IMR-90 (cell line): Measurements from ENCODE around the gene PCDHGA5. TPM values are rescaled to one million over a fixed set of nuclear protein-coding genes. Genes with fewer than 3 reads are reported as not detected.

Experiments
- ATAC-seq: fragments of 200-7000 bp; cut with Tn5 transposase; 2 replicates; pipeline ENCODE4 v1.9.1; 2020; ENCODE audit warnings: low read depth, mild to moderate bottlenecking, moderate library complexity
- BruUV-seq: library from RNA; stranded (reverse); fragments of 400-500 nt; replicated peaks from 2 replicates; lab custom pipeline; 2021; lab: Mats Ljungman, UMichigan
- CTCF ChIA-PET: fragments of 300-600 bp; formaldehyde crosslinking; extraction: SDS; loops from one replicate; lab custom pipeline; 2021; ENCODE audit warnings: antibody characterized with exemption; lab: Yijun Ruan, JAX
- POLR2A ChIA-PET: fragments of 300-600 bp; sonication (Branson Sonifier 250); formaldehyde crosslinking; loops from one replicate; lab custom pipeline; 2022; ENCODE audit warnings: antibody characterized with exemption; ENCODE audit not compliant: unreplicated experiment; lab: Charles Lee
- DNase-seq: peaks from one replicate; pipeline ENCODE4 v3.0.0; 2013
- H2AFZ ChIP-seq: replicated peaks from 2 replicates; pipeline ENCODE3; 2013; ENCODE audit warnings: low read length, mild to moderate bottlenecking; ENCODE audit not compliant: poor library complexity
- H2AK5ac ChIP-seq: 2 replicates; pipeline ENCODE4 v1.6.1; 2013; ENCODE audit warnings: low read depth, low read length, inconsistent platforms
- H2AK9ac ChIP-seq: replicated peaks from 2 replicates; pipeline ENCODE3; 2013; ENCODE audit warnings: mild to moderate bottlenecking, low read depth, low read length, moderate library complexity; ENCODE audit not compliant: poor library complexity
- H2BK120ac ChIP-seq: 2 replicates; pipeline ENCODE4 v1.6.1; 2013; ENCODE audit warnings: low read depth, low read length, inconsistent platforms
- H2BK15ac ChIP-seq: 3 replicates; pipeline ENCODE4 v1.6.1; 2013; ENCODE audit warnings: low read depth, low read length, inconsistent platforms
- H2BK20ac ChIP-seq: 2 replicates; pipeline ENCODE4 v1.6.1; 2013; ENCODE audit warnings: low read depth, mild to moderate bottlenecking, inconsistent platforms, low read length, moderate library complexity
- H2BK5ac ChIP-seq: 2 replicates; pipeline ENCODE4 v1.6.1; 2013; ENCODE audit warnings: mild to moderate bottlenecking, low read depth, low read length, inconsistent platforms; ENCODE audit not compliant: poor library complexity, severe bottlenecking
- H3K14ac ChIP-seq: replicated peaks from 2 replicates; pipeline ENCODE4 v1.6.1; 2013; ENCODE audit warnings: low read depth, low read length, inconsistent platforms
- H3K18ac ChIP-seq: 2 replicates; pipeline ENCODE4 v1.6.1; 2013; ENCODE audit warnings: low read depth, low read length, control low read depth
- H3K23ac ChIP-seq: 2 replicates; pipeline ENCODE4 v1.6.1; 2013; ENCODE audit warnings: low read depth, low read length, inconsistent platforms
- H3K27ac ChIP-seq: 2 replicates; pipeline ENCODE4 v1.5.1; 2013; ENCODE audit warnings: mild to moderate bottlenecking, control low read depth, low read length; ENCODE audit not compliant: insufficient read depth
- H3K27me3 ChIP-seq: 2 replicates; pipeline ENCODE4 v1.6.1; 2013; ENCODE audit warnings: low read length; ENCODE audit not compliant: control insufficient read depth, insufficient read depth
- H3K36me3 ChIP-seq: 2 replicates; pipeline ENCODE4 v1.6.1; 2013; ENCODE audit warnings: low read length, mixed read lengths; ENCODE audit not compliant: control insufficient read depth, insufficient read depth
- H3K4ac ChIP-seq: 2 replicates; pipeline ENCODE4 v1.6.1; 2013; ENCODE audit warnings: low read depth, low read length, inconsistent platforms
- H3K4me1 ChIP-seq: 2 replicates; pipeline ENCODE4 v1.6.1; 2013; ENCODE audit warnings: low read length, mixed read lengths; ENCODE audit not compliant: control insufficient read depth, insufficient read depth
- H3K4me2 ChIP-seq: 2 replicates; pipeline ENCODE4 v1.6.1; 2013; ENCODE audit warnings: low read depth, mild to moderate bottlenecking, control low read depth, low read length, moderate library complexity
- H3K4me3 ChIP-seq: 2 replicates; pipeline ENCODE4 v1.5.1; 2013; ENCODE audit warnings: low read depth, mild to moderate bottlenecking, control low read depth, low read length, moderate library complexity; ENCODE audit not compliant: insufficient read depth
- H3K56ac ChIP-seq: 2 replicates; pipeline ENCODE4 v1.6.1; 2013; ENCODE audit warnings: low read length, inconsistent platforms; ENCODE audit not compliant: insufficient read depth; ENCODE audit errors: extremely low read depth
- H3K79me1 ChIP-seq, 2 experiments: 2 replicates each; pipeline ENCODE4 v1.6.1; 2013; ENCODE audit warnings: low read length in 2 of 2, inconsistent platforms in 1 of 2, low read depth in 1 of 2
- H3K9ac ChIP-seq: 2 replicates; pipeline ENCODE4 v1.6.1; 2013; ENCODE audit warnings: low read depth, low read length, control low read depth
- H3K9me1 ChIP-seq: 2 replicates; pipeline ENCODE4 v1.6.1; 2013; ENCODE audit warnings: low read length, inconsistent platforms; ENCODE audit not compliant: insufficient read depth
- H3K9me3 ChIP-seq: 2 replicates; pipeline ENCODE4 v1.6.1; 2013; ENCODE audit warnings: low read length; ENCODE audit not compliant: control insufficient read depth, insufficient read depth
- H4K20me1 ChIP-seq: 2 replicates; pipeline ENCODE4 v1.6.1; 2013; ENCODE audit warnings: low read length, inconsistent platforms; ENCODE audit not compliant: insufficient read depth
- H4K5ac ChIP-seq: 2 replicates; pipeline ENCODE4 v1.6.1; 2013; ENCODE audit warnings: mild to moderate bottlenecking, low read depth, low read length, control low read depth
- H4K8ac ChIP-seq, 2 experiments: 2 replicates each; pipeline ENCODE4 v1.6.1; 2013; ENCODE audit warnings: low read depth in 2 of 2, low read length in 2 of 2, control low read depth in 1 of 2, inconsistent platforms in 1 of 2
- H4K91ac ChIP-seq: 2 replicates; pipeline ENCODE4 v1.6.1; 2013; ENCODE audit warnings: low read depth, low read length, inconsistent platforms; ENCODE audit not compliant: insufficient read depth
- BHLHE40 ChIP-seq: fragments of 150-350 bp; IDR thresholded peaks from 2 replicates; pipeline ENCODE4 v1.6.1; 2016; ENCODE audit warnings: mild to moderate bottlenecking, low read depth, low read length
- CEBPB ChIP-seq: IDR thresholded peaks from 2 replicates; pipeline ENCODE4 v1.6.1; 2012; ENCODE audit warnings: low read depth, low read length, improper control_type of control experiment
- CHD1 ChIP-seq: IDR thresholded peaks from 2 replicates; pipeline ENCODE4 v1.6.1; 2012; ENCODE audit warnings: low read depth, low read length, improper control_type of control experiment
- FOS ChIP-seq: fragments of 150-350 bp; IDR thresholded peaks from 2 replicates; pipeline ENCODE4 v1.6.1; 2016; ENCODE audit warnings: low read depth, low read length
- MAFK ChIP-seq: IDR thresholded peaks from 2 replicates; pipeline ENCODE4 v1.6.1; 2012; ENCODE audit warnings: low read depth, low read length, improper control_type of control experiment
- MAZ ChIP-seq: IDR thresholded peaks from 2 replicates; pipeline ENCODE4 v1.6.1; 2012; ENCODE audit warnings: low read depth, mild to moderate bottlenecking, low read length, improper control_type of control experiment, moderate library complexity, borderline replicate concordance
- MXI1 ChIP-seq: IDR thresholded peaks from 2 replicates; pipeline ENCODE4 v1.6.1; 2012; ENCODE audit warnings: low read depth, mild to moderate bottlenecking, low read length, moderate library complexity, borderline replicate concordance
- NFE2L2 ChIP-seq: fragments of 150-350 bp; IDR thresholded peaks from 2 replicates; pipeline ENCODE4 v1.6.1; 2016; ENCODE audit warnings: low read depth, mild to moderate bottlenecking, low read length
- POLR2A ChIP-seq: IDR thresholded peaks from 2 replicates; pipeline ENCODE4 v1.6.1; 2012; ENCODE audit warnings: mild to moderate bottlenecking, low read depth, low read length
- RAD21 ChIP-seq: IDR thresholded peaks from 2 replicates; pipeline ENCODE4 v1.6.1; 2012; ENCODE audit warnings: low read length, improper control_type of control experiment
- RCOR1 ChIP-seq: IDR thresholded peaks from 2 replicates; pipeline ENCODE4 v1.6.1; 2012; ENCODE audit warnings: mild to moderate bottlenecking, low read length, improper control_type of control experiment; ENCODE audit not compliant: insufficient replicate concordance
- RFX5 ChIP-seq: IDR thresholded peaks from 2 replicates; pipeline ENCODE4 v1.8.0; 2012; ENCODE audit warnings: low read depth, mild to moderate bottlenecking, low read length, moderate library complexity
- SMC3 ChIP-seq: fragments of 150-350 bp; IDR thresholded peaks from 2 replicates; pipeline ENCODE4 v1.6.1; 2016; ENCODE audit warnings: low read depth, mild to moderate bottlenecking, antibody characterized with exemption, low read length, moderate library complexity
- WGBS, 2 experiments: methylation state at CpG; one replicate each; pipeline versions ENCODE4 v1.1.5 to v1.1.7; 2013; ENCODE audit warnings: missing lambda C conversion rate in 2 of 2; ENCODE audit not compliant: insufficient read length in 1 of 2; ENCODE audit errors: extremely low coverage in 2 of 2; 5-methylcytosine and 5-hydroxymethylcytosine counted together
- dilution Hi-C: fragments of 300-500 bp; cut with HindIII; formaldehyde crosslinking; loops from one replicate; pipeline ENCODE4 v1.14.3; 2018; ENCODE audit warnings: low sequenced_read_pairs; ENCODE audit not compliant: unreplicated experiment
- in situ Hi-C: fragments of 300-500 bp; cut with MboI; formaldehyde crosslinking; loops from 3 replicates; pipeline ENCODE4 v1.14.3; 2019; ENCODE audit warnings: low sequenced_read_pairs, inconsistent platforms, mixed read lengths
- intact Hi-C: fragments of 100-400 bp; cut with micrococcal nuclease; formaldehyde crosslinking; loops from 2 replicates; pipeline ENCODE4 v1.10.0; 2022
- polyA plus RNA-seq, 3 experiments: library from polyadenylated mRNA; depleted of rRNA; stranded (reverse); fragments of >200 nt; gene quantifications; 2 replicates each; pipeline ENCODE4 v1.2.3, GENCODE V29; 2012; ENCODE audit warnings: low replicate concordance in 1 of 3
- total RNA-seq: library from RNA; depleted of rRNA; stranded (reverse); fragments of >200 nt; gene quantifications from 2 replicates; pipeline ENCODE4 v1.2.3, GENCODE V29; 2012
- TF ChIP-seq, protein P1 (sequence below): fragments of 150-350 bp; IDR thresholded peaks from 2 replicates; pipeline ENCODE4 v1.6.1; 2017; ENCODE audit warnings: mild to moderate bottlenecking, antibody characterized with exemption, low read length, low read depth
- TF ChIP-seq, protein P2 (sequence below): conservative IDR thresholded peaks from 2 replicates; pipeline ENCODE4 v1.5.1; 2012; ENCODE audit warnings: mild to moderate bottlenecking, low read depth, low read length, improper control_type of control experiment
- TF ChIP-seq, protein P3 (sequence below): fragments of 150-350 bp; IDR thresholded peaks from 2 replicates; pipeline ENCODE4 v1.6.1; 2016; ENCODE audit warnings: low read depth, mild to moderate bottlenecking, low read length, moderate library complexity, borderline replicate concordance

Gene PCDHGA5
- total and polyA plus RNA-seq, 2 of the 4 experiments (the other 2 are of a cell fraction): 1.3 to 2.0 TPM

DNA sequence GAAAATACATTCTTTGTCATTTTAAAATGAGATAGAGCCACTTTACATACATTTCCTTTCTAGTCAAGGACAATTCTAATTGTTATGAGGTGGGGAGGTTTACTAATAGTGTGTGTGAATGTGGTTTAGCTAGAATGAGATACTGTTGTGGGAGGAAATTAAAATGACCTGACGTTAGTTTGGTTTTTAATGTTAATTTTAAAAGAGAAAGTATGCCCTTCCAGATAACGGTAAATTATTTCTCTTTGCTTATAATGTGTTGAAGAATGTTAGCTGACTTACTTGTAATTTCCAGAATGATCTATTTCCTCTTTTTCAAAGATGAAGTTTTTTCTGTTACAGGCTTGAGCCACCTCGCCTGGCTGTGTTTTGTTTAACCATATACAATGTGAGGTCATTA, 41.7 kb upstream of the PCDHGA5 start:
- Histone ChIP-seq H3K4me1 (no peaks in the 10 kb centered on the region), H3K27ac (no peak overlapping the region), H2BK5ac (no peak overlapping the region), H2BK20ac (no peak overlapping the region), H3K4me3 (no peak overlapping the region), H3K27me3 (no peaks in the 10 kb centered on the region), H3K56ac (no peak overlapping the region), H4K5ac (no peak overlapping the region), H3K4me2 (no peak overlapping the region), H3K18ac (no peak overlapping the region), H3K23ac (no peak overlapping the region), H2BK120ac (no peak overlapping the region), H2AFZ (no peak overlapping the region), H3K14ac (no peak overlapping the region), H3K9me3 (peaks cover 29% of the 10 kb centered on the region), H4K8ac (no peak overlapping the region), H2AK9ac (no peak overlapping the region), H4K91ac (no peak overlapping the region), H4K20me1 (peaks cover 7% of the 10 kb centered on the region; the same call in 1 of the 2 replicates), H2BK15ac (no peak overlapping the region), H3K9ac (no peak overlapping the region), H3K9me1 (no peaks in the 10 kb centered on the region), H3K79me1 (peaks cover 10 to 17% of the 10 kb centered on the region in 2 experiments), H3K36me3 (peaks cover 9% of the 10 kb centered on the region), H2AK5ac (no peak overlapping the region), H3K4ac (no peak overlapping the region)
- dilution Hi-C loops (no loop called here), in situ Hi-C loops (no loop called here), intact Hi-C loops (no loop called here)
- DNase-seq (no peak), ATAC-seq (no peak)
- no TSS peak for BruUV-seq
- TF ChIP-seq NFE2L2 (no peak), BHLHE40 (no peak), CEBPB (no peak), RCOR1 (no peak), MAFK (no peak), RAD21 (no peak), CHD1 (no peak), MXI1 (no peak), RFX5 (no peak), POLR2A (no peak), SMC3 (no peak), FOS (no peak), MAZ (no peak)
- TF ChIP-seq, protein P1, sequence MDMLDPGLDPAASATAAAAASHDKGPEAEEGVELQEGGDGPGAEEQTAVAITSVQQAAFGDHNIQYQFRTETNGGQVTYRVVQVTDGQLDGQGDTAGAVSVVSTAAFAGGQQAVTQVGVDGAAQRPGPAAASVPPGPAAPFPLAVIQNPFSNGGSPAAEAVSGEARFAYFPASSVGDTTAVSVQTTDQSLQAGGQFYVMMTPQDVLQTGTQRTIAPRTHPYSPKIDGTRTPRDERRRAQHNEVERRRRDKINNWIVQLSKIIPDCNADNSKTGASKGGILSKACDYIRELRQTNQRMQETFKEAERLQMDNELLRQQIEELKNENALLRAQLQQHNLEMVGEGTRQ: no peak
- TF ChIP-seq, protein P2, sequence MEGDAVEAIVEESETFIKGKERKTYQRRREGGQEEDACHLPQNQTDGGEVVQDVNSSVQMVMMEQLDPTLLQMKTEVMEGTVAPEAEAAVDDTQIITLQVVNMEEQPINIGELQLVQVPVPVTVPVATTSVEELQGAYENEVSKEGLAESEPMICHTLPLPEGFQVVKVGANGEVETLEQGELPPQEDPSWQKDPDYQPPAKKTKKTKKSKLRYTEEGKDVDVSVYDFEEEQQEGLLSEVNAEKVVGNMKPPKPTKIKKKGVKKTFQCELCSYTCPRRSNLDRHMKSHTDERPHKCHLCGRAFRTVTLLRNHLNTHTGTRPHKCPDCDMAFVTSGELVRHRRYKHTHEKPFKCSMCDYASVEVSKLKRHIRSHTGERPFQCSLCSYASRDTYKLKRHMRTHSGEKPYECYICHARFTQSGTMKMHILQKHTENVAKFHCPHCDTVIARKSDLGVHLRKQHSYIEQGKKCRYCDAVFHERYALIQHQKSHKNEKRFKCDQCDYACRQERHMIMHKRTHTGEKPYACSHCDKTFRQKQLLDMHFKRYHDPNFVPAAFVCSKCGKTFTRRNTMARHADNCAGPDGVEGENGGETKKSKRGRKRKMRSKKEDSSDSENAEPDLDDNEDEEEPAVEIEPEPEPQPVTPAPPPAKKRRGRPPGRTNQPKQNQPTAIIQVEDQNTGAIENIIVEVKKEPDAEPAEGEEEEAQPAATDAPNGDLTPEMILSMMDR: no peak
- TF ChIP-seq, protein P3, sequence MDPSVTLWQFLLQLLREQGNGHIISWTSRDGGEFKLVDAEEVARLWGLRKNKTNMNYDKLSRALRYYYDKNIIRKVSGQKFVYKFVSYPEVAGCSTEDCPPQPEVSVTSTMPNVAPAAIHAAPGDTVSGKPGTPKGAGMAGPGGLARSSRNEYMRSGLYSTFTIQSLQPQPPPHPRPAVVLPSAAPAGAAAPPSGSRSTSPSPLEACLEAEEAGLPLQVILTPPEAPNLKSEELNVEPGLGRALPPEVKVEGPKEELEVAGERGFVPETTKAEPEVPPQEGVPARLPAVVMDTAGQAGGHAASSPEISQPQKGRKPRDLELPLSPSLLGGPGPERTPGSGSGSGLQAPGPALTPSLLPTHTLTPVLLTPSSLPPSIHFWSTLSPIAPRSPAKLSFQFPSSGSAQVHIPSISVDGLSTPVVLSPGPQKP: no peak
- ChIA-PET POLR2A (no interaction called here), CTCF (interaction anchor here (0.6 to 1.4 kb wide), 3 partner anchors 8 to 245 kb away, joined by 3 to 4 read pairs (median 3); partner anchors contain the start of gene PCDHGA1)
- WGBS, 2 experiments: 100% methylated on average over 1 of the region's 3 CpGs; no CpG with 5 or more reads in 1 of the 2 experiments
